ENCODE measurements around the gene TXNRD1. TPM values are rescaled to one million over a fixed set of nuclear protein-coding genes. Genes with fewer than 3 reads are reported as not detected.

Gene TXNRD1
- total RNA-seq, 6 experiments from 2014 or later: 40.3 to 153 (median 74.5) TPM

DNA sequence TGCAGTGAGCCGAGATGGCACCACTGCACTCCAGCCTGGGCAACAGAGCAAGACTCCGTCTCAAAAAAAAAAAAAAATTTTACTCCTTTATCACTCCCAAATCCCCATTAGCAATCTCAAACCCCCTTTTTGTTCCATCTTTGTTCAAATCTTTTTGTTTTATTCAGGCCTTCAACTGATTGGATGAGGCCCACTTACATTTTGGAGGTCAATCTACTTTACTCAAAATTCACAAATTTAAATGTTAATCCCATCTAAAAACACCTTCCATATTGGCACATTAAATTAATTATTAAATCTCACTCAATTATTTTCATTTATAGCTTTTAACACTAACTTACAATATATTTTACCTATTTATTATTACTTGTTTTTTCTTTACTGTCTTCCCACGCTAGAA, 27.0 kb upstream of the TXNRD1 start:
- 66% methylated on average over 3 of the region's 3 CpGs for WGBS (ENCODE audit: insufficient coverage, low coverage, low lambda C conversion rate, missing lambda C conversion rate)
- peaks cover 0 to 3% (median 0%) of the 10 kb centered on the region in 4 donors for H3K9me3 ChIP-seq

DNA sequence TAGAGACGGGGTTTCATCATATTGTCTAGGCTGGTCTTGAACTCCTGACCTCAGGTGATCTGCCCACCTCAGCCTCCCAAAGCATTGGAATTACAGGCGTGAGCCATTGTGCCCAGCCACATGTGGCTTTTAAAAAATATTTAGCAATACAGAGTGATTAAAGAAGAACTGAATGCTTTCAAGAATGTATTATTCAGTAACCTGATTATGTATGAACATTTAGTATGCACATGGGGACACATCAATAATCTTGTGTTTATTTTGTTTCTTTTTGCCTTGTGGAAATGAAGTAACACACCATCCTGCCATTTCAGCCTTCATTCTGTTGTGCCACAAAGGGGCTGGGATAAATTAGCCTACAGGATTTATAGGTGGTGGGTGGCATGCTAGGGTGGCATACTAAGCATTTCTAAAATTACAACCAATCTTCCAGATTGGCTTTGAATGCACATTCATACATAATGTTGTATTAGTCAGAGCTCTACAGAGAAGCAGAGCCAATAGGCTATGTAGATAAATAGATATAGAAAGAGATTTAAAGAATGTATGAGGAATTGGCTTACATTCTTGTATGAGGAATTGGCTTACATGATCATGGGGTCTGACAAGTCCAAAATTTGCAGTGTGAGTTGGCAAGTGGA, 25.5 kb upstream of the TXNRD1 start:
- ATAC-seq (no peak), DNase-seq (no peak)
- Histone ChIP-seq H3K9me3 (no peaks in the 10 kb centered on the region), H3K36me3 (no peaks in the 10 kb centered on the region), H3K27ac (no peak overlapping the region), H3K4me1 (peaks cover 0 to 17% (median 8%) of the 10 kb centered on the region in 4 donors), H3K27me3 (no peaks in the 10 kb centered on the region), H3K4me3 (no peak overlapping the region)
- TF ChIP-seq, protein P1, sequence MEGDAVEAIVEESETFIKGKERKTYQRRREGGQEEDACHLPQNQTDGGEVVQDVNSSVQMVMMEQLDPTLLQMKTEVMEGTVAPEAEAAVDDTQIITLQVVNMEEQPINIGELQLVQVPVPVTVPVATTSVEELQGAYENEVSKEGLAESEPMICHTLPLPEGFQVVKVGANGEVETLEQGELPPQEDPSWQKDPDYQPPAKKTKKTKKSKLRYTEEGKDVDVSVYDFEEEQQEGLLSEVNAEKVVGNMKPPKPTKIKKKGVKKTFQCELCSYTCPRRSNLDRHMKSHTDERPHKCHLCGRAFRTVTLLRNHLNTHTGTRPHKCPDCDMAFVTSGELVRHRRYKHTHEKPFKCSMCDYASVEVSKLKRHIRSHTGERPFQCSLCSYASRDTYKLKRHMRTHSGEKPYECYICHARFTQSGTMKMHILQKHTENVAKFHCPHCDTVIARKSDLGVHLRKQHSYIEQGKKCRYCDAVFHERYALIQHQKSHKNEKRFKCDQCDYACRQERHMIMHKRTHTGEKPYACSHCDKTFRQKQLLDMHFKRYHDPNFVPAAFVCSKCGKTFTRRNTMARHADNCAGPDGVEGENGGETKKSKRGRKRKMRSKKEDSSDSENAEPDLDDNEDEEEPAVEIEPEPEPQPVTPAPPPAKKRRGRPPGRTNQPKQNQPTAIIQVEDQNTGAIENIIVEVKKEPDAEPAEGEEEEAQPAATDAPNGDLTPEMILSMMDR (IDR thresholded peaks at IDR 0.05): no peak
- no peak for TF ChIP-seq POLR2A (IDR thresholded peaks at IDR 0.05)
- 79% methylated on average over 2 of the region's 2 CpGs for WGBS (ENCODE audit: insufficient coverage, low coverage, low lambda C conversion rate, missing lambda C conversion rate)
- intact Hi-C loops (cut with DNase I): no loop called here

More for the DNA sequence above, 27.0 kb upstream of the TXNRD1 start:
- peaks cover 0 to 17% (median 8%) of the 10 kb centered on the region in 4 donors for H3K4me1 ChIP-seq
- intact Hi-C loops (cut with DNase I): no loop called here
- no peak for DNase-seq
- TF ChIP-seq POLR2A (IDR thresholded peaks at IDR 0.05): no peak
- TF ChIP-seq, protein P1 (IDR thresholded peaks at IDR 0.05): no peak
- H3K36me3 ChIP-seq: no peaks in the 10 kb centered on the region
- ATAC-seq: no peak
- no peaks in the 10 kb centered on the region for H3K27me3 ChIP-seq
- H3K27ac ChIP-seq: peak overlapping the region in 2 of 3 donors; percentile 65 to 72
- H3K4me3 ChIP-seq: no peak overlapping the region

DNA sequence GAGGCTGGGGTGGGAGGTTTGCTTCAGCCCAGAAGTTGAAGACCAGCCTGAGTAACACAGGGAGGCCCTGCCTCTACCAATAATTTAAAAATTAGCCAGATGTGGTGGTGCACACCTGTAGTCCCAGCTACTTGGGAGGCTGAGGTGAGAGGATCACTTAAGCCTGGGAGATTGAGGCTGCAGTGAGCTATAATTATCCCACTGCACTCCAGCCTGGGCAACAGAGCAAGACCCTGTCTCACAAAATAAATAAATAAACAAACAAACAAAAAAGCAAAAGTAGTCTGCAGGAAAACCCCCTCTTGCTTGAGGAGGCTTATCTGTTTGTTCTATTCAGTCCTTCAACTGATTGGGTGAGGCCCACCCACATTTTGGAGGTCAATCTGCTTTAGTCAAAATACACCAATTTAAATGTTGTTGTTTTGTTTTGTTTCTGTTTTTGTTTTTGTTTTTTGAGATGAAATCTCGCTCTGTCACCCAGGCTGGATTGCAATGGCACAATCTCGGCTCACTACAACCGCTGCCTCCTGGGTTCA, 24.9 kb upstream of the TXNRD1 start:
- intact Hi-C loops (cut with DNase I): no loop called here
- 92% methylated on average over 3 of the region's 3 CpGs for WGBS (ENCODE audit: insufficient coverage, low coverage, low lambda C conversion rate, missing lambda C conversion rate)

DNA sequence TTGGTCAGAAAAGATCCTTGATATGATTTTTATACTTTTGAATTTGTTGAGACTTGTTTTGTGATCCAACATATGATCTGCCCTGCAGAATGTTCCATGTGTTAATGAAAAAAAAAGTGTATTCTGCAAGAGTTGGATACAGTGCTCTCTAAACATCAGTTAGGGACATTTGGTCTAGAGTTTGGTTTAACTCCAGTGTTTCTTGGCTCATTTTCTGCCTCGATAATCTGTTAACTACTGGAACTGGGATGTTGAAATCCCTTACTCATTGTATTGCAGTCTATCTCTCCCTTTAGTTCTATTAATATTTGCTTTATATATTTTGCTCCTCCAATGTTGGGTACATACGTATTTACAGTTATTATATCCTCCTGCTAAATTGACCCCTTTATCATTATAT, 18.3 kb upstream of the TXNRD1 start:
- ATAC-seq (peak; percentile 66 to 90 (median 88)), DNase-seq (no peak)
- Histone ChIP-seq H3K27me3 (no peaks in the 10 kb centered on the region), H3K36me3 (no peaks in the 10 kb centered on the region), H3K9me3 (no peaks in the 10 kb centered on the region), H3K4me3 (no peak overlapping the region), H3K27ac (no peak overlapping the region), H3K4me1 (no peaks in the 10 kb centered on the region)
- intact Hi-C loops (cut with DNase I): no loop called here
- TF ChIP-seq POLR2A (IDR thresholded peaks at IDR 0.05): no peak
- TF ChIP-seq, protein P1 (IDR thresholded peaks at IDR 0.05): no peak
- 21% methylated on average over 2 of the region's 2 CpGs for WGBS (ENCODE audit: insufficient coverage, low coverage, low lambda C conversion rate, missing lambda C conversion rate)

More for the DNA sequence above, 24.9 kb upstream of the TXNRD1 start:
- no peak for TF ChIP-seq POLR2A (IDR thresholded peaks at IDR 0.05)
- TF ChIP-seq, protein P1 (IDR thresholded peaks at IDR 0.05): no peak
- Histone ChIP-seq H3K9me3 (no peaks in the 10 kb centered on the region), H3K36me3 (no peaks in the 10 kb centered on the region), H3K4me3 (no peak overlapping the region), H3K27me3 (no peaks in the 10 kb centered on the region), H3K4me1 (peaks cover 0 to 17% (median 8%) of the 10 kb centered on the region in 4 donors), H3K27ac (no peak overlapping the region)
- ATAC-seq (no peak), DNase-seq (no peak)

All from right lobe of liver (tissue), 6 donors.